Activated CD8-positive, alpha-beta T cell treated with anti-CD3 and anti-CD28 coated beads, Interleukin-2, amount 10 ng/mL, durations not matched to agents 7 days and 5 days (primary cell): Measurements from ENCODE around the gene CARMIL1. TPM values are rescaled to one million over a fixed set of nuclear protein-coding genes. Genes with fewer than 3 reads are reported as not detected.
A peak's percentile ranks its signal among the peaks of the same experiment; 100 is the strongest.

ENCODE experiments used
- ATAC-seq: fragments of 150-1000 bp; cut with Tn5 transposase; one replicate; pipeline ENCODE4 v1.10.0; 2021; ENCODE audit warnings: moderate library complexity
- CTCF ChIA-PET: fragments of 350-600 bp; sonication (Branson Sonifier 250); formaldehyde crosslinking; loops from one replicate; lab custom pipeline; 2021; ENCODE audit warnings: antibody characterized with exemption; lab: Charles Lee
- POLR2A ChIA-PET: fragments of 350-600 bp; sonication (Branson Sonifier 250); formaldehyde crosslinking; loops from one replicate; lab custom pipeline; 2021; ENCODE audit warnings: antibody characterized with exemption; lab: Charles Lee
- DNase-seq: peaks from one replicate; pipeline ENCODE4 v3.0.0-alpha.2; 2020
- H3K27ac Mint-ChIP-seq: one replicate; pipeline ENCODE4 v1.8.0; 2021; ENCODE audit warnings: mild to moderate bottlenecking, mixed read lengths
- H3K27me3 Mint-ChIP-seq: one replicate; pipeline ENCODE4 v1.8.0; 2021; ENCODE audit warnings: low read depth, mixed read lengths
- H3K36me3 Mint-ChIP-seq: one replicate; pipeline ENCODE4 v1.8.0; 2021; ENCODE audit warnings: low read depth, mixed read lengths
- H3K4me1 Mint-ChIP-seq: one replicate; pipeline ENCODE4 v1.8.0; 2021; ENCODE audit warnings: low read depth, mixed read lengths
- H3K4me3 Mint-ChIP-seq: one replicate; pipeline ENCODE4 v1.8.0; 2021; ENCODE audit warnings: mild to moderate bottlenecking, mixed read lengths
- H3K9me3 Mint-ChIP-seq: one replicate; pipeline ENCODE4 v1.8.0; 2022; ENCODE audit warnings: mixed read lengths; ENCODE audit not compliant: insufficient read depth
- total RNA-seq, 2 experiments: library from RNA; stranded (reverse); gene quantifications; one replicate each; pipeline ENCODE4 v1.2.3, GENCODE V29; 2021

Gene CARMIL1
- total RNA-seq, 2 experiments from 2014 or later = 4.6 to 4.8 TPM

GRCh38 chr6:25277386-25277785, 1.8 kb upstream of the CARMIL1 start:
- no peak for ATAC-seq
- CTCF ChIA-PET = interaction anchor here (0.7 to 6.6 kb wide), 6 partner anchors 12 to 324 kb away, joined by 3 to 233 read pairs (median 21); no protein-coding TSS in a partner anchor
- no peak overlapping the region for H3K4me3 Mint-ChIP-seq

GRCh38 chr6:25277857-25278256, 1.3 kb upstream of the CARMIL1 start:
- peaks cover 20% of the 10 kb centered on the region for H3K4me1 Mint-ChIP-seq
- ChIA-PET CTCF (interaction anchor here (0.7 to 6.6 kb wide), 19 partner anchors 12 to 666 kb away, joined by 3 to 233 read pairs (median 8); no protein-coding TSS in a partner anchor), POLR2A (no interaction called here)
- no peak for DNase-seq
- no peaks in the 10 kb centered on the region for H3K36me3 Mint-ChIP-seq
- peaks cover 6% of the 10 kb centered on the region for H3K27me3 Mint-ChIP-seq
- H3K27ac Mint-ChIP-seq = no peak overlapping the region
- ATAC-seq = no peak
- peak overlapping the region; percentile 9 for H3K4me3 Mint-ChIP-seq
- no peaks in the 10 kb centered on the region for H3K9me3 Mint-ChIP-seq

More at GRCh38 chr6:25277386-25277785, 1.8 kb upstream of the CARMIL1 start:
- Mint-ChIP-seq H3K9me3 (no peaks in the 10 kb centered on the region), H3K36me3 (no peaks in the 10 kb centered on the region), H3K4me1 (peaks cover 20% of the 10 kb centered on the region), H3K27me3 (peaks cover 8% of the 10 kb centered on the region), H3K27ac (no peak overlapping the region)
- DNase-seq = no peak
- POLR2A ChIA-PET = no interaction called here

GRCh38 chr6:25278261-25278913, 787 bp upstream of the CARMIL1 start:
- Mint-ChIP-seq H3K4me1 (peaks cover 20% of the 10 kb centered on the region), H3K4me3 (peak overlapping the region; percentile 76), H3K9me3 (no peaks in the 10 kb centered on the region), H3K27ac (peak overlapping the region; percentile 35), H3K27me3 (peaks cover 6% of the 10 kb centered on the region), H3K36me3 (no peaks in the 10 kb centered on the region)
- CTCF ChIA-PET = interaction anchor here (0.6 to 6.6 kb wide), 43 partner anchors 8 to 666 kb away, joined by 3 to 233 read pairs (median 5); no protein-coding TSS in a partner anchor
- DNase-seq (no peak), ATAC-seq (no peak)
- POLR2A ChIA-PET = interaction anchor here (0.7 to 1.8 kb wide), 3 partner anchors 88 to 213 kb away, joined by 3 to 7 read pairs (median 4); no protein-coding TSS in a partner anchor

GRCh38 chr6:25279748-25280343, 672 bp downstream of the CARMIL1 start:
- POLR2A ChIA-PET = interaction anchor here (0.6 to 1.8 kb wide), 3 partner anchors 14 to 210 kb away, joined by 3 to 7 read pairs (median 5); no protein-coding TSS in a partner anchor
- CTCF ChIA-PET = interaction anchor here (0.6 to 6.6 kb wide), 27 partner anchors 8 to 321 kb away, joined by 3 to 233 read pairs (median 7); no protein-coding TSS in a partner anchor
- peak; percentile 23 for DNase-seq
- no peaks in the 10 kb centered on the region for H3K9me3 Mint-ChIP-seq
- no peaks in the 10 kb centered on the region for H3K36me3 Mint-ChIP-seq
- H3K27ac Mint-ChIP-seq = peak overlapping the region; percentile 48
- peaks cover 20% of the 10 kb centered on the region for H3K4me1 Mint-ChIP-seq
- peak overlapping the region; percentile 76 for H3K4me3 Mint-ChIP-seq
- ATAC-seq = peak; percentile 18
- H3K27me3 Mint-ChIP-seq = peaks cover 6% of the 10 kb centered on the region

GRCh38 chr6:25280344-25281074, 1.3 kb downstream of the CARMIL1 start:
- H3K9me3 Mint-ChIP-seq = no peaks in the 10 kb centered on the region
- no peak for DNase-seq
- H3K4me3 Mint-ChIP-seq = peak overlapping the region; percentile 76
- H3K27me3 Mint-ChIP-seq = peaks cover 6% of the 10 kb centered on the region
- ATAC-seq = no peak
- H3K4me1 Mint-ChIP-seq = peaks cover 20% of the 10 kb centered on the region
- ChIA-PET POLR2A (no interaction called here), CTCF (interaction anchor here (2.9 to 6.6 kb wide), 4 partner anchors 15 to 208 kb away, joined by 22 to 233 read pairs (median 46); no protein-coding TSS in a partner anchor)
- H3K27ac Mint-ChIP-seq = peak overlapping the region; percentile 48
- peaks cover 3% of the 10 kb centered on the region for H3K36me3 Mint-ChIP-seq

- DNase-seq = no peak
- POLR2A ChIA-PET = no interaction called here
Observed at GRCh38 chr6:25286891-25287290, 7.7 kb downstream of the CARMIL1 start.

GRCh38 chr6:25287941-25288340, 8.8 kb downstream of the CARMIL1 start:
- no peak overlapping the region for H3K27ac Mint-ChIP-seq
- peaks cover 5% of the 10 kb centered on the region for H3K36me3 Mint-ChIP-seq
- H3K4me3 Mint-ChIP-seq = no peak overlapping the region
- no peaks in the 10 kb centered on the region for H3K9me3 Mint-ChIP-seq
- CTCF ChIA-PET = interaction anchor here (1.9 kb wide), 2 partner anchors 9 to 22 kb away, joined by 11 read pairs; partner anchors contain the start of gene CARMIL1
- no peaks in the 10 kb centered on the region for H3K4me1 Mint-ChIP-seq
- ATAC-seq (no peak), DNase-seq (no peak)
- no peaks in the 10 kb centered on the region for H3K27me3 Mint-ChIP-seq
- POLR2A ChIA-PET = no interaction called here

More at GRCh38 chr6:25286891-25287290, 7.7 kb downstream of the CARMIL1 start:
- Mint-ChIP-seq H3K27ac (no peak overlapping the region), H3K4me1 (no peaks in the 10 kb centered on the region), H3K9me3 (no peaks in the 10 kb centered on the region), H3K36me3 (peaks cover 5% of the 10 kb centered on the region), H3K4me3 (no peak overlapping the region), H3K27me3 (no peaks in the 10 kb centered on the region)
- no peak for ATAC-seq
- CTCF ChIA-PET = interaction anchor here (0.7 to 1.9 kb wide), 3 partner anchors 8 to 21 kb away, joined by 5 to 11 read pairs (median 11); partner anchors contain the start of gene CARMIL1

- H3K27me3 Mint-ChIP-seq = no peaks in the 10 kb centered on the region
- peaks cover 5% of the 10 kb centered on the region for H3K36me3 Mint-ChIP-seq
- no peaks in the 10 kb centered on the region for H3K9me3 Mint-ChIP-seq
- no peak overlapping the region for H3K27ac Mint-ChIP-seq
- DNase-seq (no peak), ATAC-seq (no peak)
- H3K4me1 Mint-ChIP-seq = no peaks in the 10 kb centered on the region
- CTCF ChIA-PET = interaction anchor here (1.9 kb wide), 2 partner anchors 10 to 23 kb away, joined by 11 read pairs; partner anchors contain the start of gene CARMIL1
- no peak overlapping the region for H3K4me3 Mint-ChIP-seq
- POLR2A ChIA-PET = no interaction called here
Observed at GRCh38 chr6:25288518-25288917, 9.3 kb downstream of the CARMIL1 start.

- CTCF ChIA-PET = no interaction called here
- ATAC-seq (no peak), DNase-seq (no peak)
- peaks cover 2% of the 10 kb centered on the region for H3K36me3 Mint-ChIP-seq
- H3K27me3 Mint-ChIP-seq = no peaks in the 10 kb centered on the region
- POLR2A ChIA-PET = no interaction called here
- H3K9me3 Mint-ChIP-seq = no peaks in the 10 kb centered on the region
- H3K4me1 Mint-ChIP-seq = no peaks in the 10 kb centered on the region
- H3K4me3 Mint-ChIP-seq = no peak overlapping the region
- no peak overlapping the region for H3K27ac Mint-ChIP-seq
Observed at GRCh38 chr6:25290306-25291060, 11.3 kb downstream of the CARMIL1 start.

- no peaks in the 10 kb centered on the region for H3K36me3 Mint-ChIP-seq
- no peaks in the 10 kb centered on the region for H3K9me3 Mint-ChIP-seq
- DNase-seq (no peak), ATAC-seq (no peak)
- no peak overlapping the region for H3K27ac Mint-ChIP-seq
- ChIA-PET POLR2A (no interaction called here), CTCF (interaction anchor here (1.5 kb wide), 1 partner anchor 14 kb away, joined by 6 read pairs; no protein-coding TSS in a partner anchor)
- H3K4me3 Mint-ChIP-seq = no peak overlapping the region
- H3K27me3 Mint-ChIP-seq = no peaks in the 10 kb centered on the region
- H3K4me1 Mint-ChIP-seq = no peaks in the 10 kb centered on the region
Observed at GRCh38 chr6:25292384-25292783, 13.2 kb downstream of the CARMIL1 start.
